Mesothelial cell of epicardium (in vitro differentiated cells): ENCODE results near the gene CLDN19. TPM values are rescaled to one million over a fixed set of nuclear protein-coding genes. Genes with fewer than 3 reads are reported as not detected.
"Not testable (repeated sequence)": the region's sequence is repeated elsewhere in the genome, so short reads cannot be mapped to it uniquely, and the experiment has no call there.

Experiments
- DNase-seq, 2 experiments: peaks; one replicate each; pipeline ENCODE4 v3.0.0; 2021; ENCODE audit warnings: low spot score in 2 of 2; ENCODE audit not compliant: unreplicated experiment in 2 of 2
- H3K27ac Mint-ChIP-seq: 2 replicates; pipeline ENCODE4 v1.8.0; 2021; ENCODE audit warnings: mixed read lengths
- H3K27me3 Mint-ChIP-seq: 2 replicates; pipeline ENCODE4 v1.8.0; 2021; ENCODE audit warnings: low read depth, mixed read lengths
- H3K36me3 Mint-ChIP-seq: 2 replicates; pipeline ENCODE4 v1.8.0; 2021; ENCODE audit warnings: mixed read lengths
- H3K4me1 Mint-ChIP-seq: 2 replicates; pipeline ENCODE4 v1.8.0; 2021; ENCODE audit warnings: mixed read lengths
- H3K4me3 Mint-ChIP-seq: 2 replicates; pipeline ENCODE4 v1.8.0; 2021; ENCODE audit warnings: mild to moderate bottlenecking, moderate library complexity, mixed read lengths
- H3K9me3 Mint-ChIP-seq: 2 replicates; pipeline ENCODE4 v1.8.0; 2021; ENCODE audit warnings: mixed read lengths
- CTCF ChIP-seq: fragments of 200-600 bp; sonication (generic); IDR thresholded peaks from one replicate; pipeline ENCODE4 v1.5.0; 2021; ENCODE audit warnings: antibody characterized with exemption; ENCODE audit not compliant: unreplicated experiment
- total RNA-seq: library from RNA; stranded (reverse); gene quantifications from 3 replicates; pipeline ENCODE4 v1.2.1, GENCODE V29; 2021

Gene CLDN19
- total RNA-seq, 1 donor from 2014 or later: 1.6 TPM

DNA sequence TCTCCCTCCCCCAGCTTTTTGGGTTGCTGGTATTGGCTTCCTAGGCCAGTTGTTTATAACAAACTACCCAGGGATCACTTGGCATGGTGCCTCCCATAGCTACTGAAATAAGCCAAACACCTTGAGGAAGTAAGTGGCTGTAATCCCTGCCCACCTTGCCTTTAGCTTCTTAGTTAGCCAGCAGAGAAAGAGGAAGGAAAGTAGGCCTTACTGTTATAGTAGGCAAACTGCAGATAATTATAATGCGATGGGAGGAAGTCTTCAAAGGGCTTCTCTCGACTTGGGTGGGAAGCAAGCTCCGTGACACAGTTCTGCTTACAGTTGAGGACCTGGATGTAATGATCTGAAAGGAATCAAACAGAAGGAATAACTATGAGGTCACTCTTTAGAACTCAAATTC is 18.6 kb upstream of the CLDN19 start:
- no peak overlapping the region for H3K27ac Mint-ChIP-seq
- no peaks in the 10 kb centered on the region for H3K27me3 Mint-ChIP-seq
- H3K36me3 Mint-ChIP-seq: peaks cover 28% of the 10 kb centered on the region
- no peak overlapping the region for H3K4me3 Mint-ChIP-seq
- H3K4me1 Mint-ChIP-seq: no peaks in the 10 kb centered on the region
- no peak for TF ChIP-seq CTCF
- no peaks in the 10 kb centered on the region for H3K9me3 Mint-ChIP-seq
- no peak for DNase-seq

DNA sequence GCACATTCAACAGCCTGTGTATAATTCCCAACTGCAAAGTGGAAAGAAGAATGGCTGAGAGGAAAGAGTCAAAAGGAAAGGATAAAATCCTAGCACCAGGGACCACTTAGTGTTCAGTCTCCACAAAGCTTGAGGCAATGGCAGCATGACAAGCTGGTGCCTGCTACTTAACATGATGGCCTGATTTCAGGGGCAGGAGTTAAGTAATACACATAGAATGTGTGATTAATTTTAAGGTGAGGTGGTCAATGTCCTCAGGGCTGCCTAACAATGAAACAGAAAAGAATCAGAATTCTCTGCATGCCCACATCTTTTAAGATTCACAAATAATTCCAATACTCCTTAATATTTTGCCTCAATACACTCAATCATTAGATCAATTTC is 17.8 kb upstream of the CLDN19 start:
- no peak overlapping the region for H3K4me3 Mint-ChIP-seq
- H3K36me3 Mint-ChIP-seq: peaks cover 33% of the 10 kb centered on the region
- no peak for TF ChIP-seq CTCF
- no peaks in the 10 kb centered on the region for H3K27me3 Mint-ChIP-seq
- DNase-seq: no peak
- H3K27ac Mint-ChIP-seq: no peak overlapping the region
- no peaks in the 10 kb centered on the region for H3K4me1 Mint-ChIP-seq
- H3K9me3 Mint-ChIP-seq: no peaks in the 10 kb centered on the region

DNA sequence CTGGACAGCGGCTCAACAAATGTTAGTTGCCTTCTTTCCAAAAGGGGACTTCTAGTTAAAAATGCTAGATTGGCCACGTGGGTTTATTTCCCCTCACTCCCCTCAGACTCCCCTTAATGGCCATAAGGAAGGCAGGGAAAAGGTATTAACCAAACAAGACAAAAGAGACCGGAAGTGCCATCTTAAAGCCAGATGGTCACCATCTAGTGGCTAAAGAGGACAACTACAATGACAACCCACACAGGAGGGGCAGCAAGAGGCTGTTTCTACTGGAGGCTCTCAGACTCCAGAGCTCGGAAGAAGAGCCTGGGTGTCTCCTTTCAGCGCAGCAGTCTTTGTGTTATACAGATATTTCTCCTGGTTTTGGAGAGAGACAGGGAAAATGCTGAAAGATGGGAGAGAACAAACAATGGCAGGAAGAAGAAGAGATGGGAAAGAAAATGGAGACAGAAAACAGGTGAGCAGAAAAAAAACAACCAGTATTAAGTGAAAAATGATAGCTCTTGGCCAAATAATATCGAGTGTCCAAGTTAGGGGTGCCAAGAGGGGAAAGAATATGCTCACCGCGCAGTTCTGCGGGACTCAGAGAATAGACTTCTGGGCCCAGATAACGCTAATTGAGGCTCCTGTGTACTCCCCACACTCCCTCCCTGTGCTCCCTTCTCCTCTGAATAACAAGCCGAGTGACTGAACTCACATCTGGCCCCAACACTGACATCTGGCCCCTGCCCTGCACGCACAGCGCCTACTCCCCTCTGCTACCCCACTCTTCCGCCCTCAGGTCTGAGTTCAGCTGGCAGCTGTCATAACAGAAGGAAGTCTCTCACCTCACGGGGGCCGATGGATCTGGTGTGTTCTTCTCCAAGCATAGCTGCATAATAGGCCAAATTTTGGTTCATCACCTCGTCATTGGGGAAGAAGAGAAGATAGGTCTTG is 17.2 kb upstream of the CLDN19 start:
- Mint-ChIP-seq H3K36me3 (peaks cover 40% of the 10 kb centered on the region), H3K27ac (peak overlapping the region; percentile 57), H3K4me3 (no peak overlapping the region), H3K9me3 (peaks cover under 1% of the 10 kb centered on the region), H3K4me1 (no peaks in the 10 kb centered on the region), H3K27me3 (no peaks in the 10 kb centered on the region)
- no peak for DNase-seq
- peak; percentile 60 for TF ChIP-seq CTCF

DNA sequence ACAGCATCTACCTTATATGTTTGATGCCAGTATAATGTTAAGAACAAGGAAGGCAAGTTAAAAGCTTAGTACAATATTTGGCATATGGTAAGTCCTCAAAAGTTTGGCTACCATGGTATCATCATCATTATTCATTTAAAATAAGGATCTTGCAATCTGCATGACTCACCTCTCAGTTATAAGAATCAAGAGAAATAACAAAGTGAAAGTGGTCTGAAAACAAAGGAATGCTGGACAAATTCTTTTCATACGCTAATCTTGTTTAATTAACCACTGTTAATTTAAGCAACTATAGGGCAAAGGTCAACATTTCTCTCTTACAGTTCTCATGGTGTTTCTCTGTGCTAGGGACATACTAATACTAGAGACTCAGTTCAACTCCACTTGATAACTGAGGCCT is 13.0 kb upstream of the CLDN19 start:
- no peak overlapping the region for H3K4me3 Mint-ChIP-seq
- peaks cover 14% of the 10 kb centered on the region for H3K9me3 Mint-ChIP-seq
- no peak for TF ChIP-seq CTCF
- no peaks in the 10 kb centered on the region for H3K4me1 Mint-ChIP-seq
- H3K27ac Mint-ChIP-seq: no peak overlapping the region
- H3K27me3 Mint-ChIP-seq: no peaks in the 10 kb centered on the region
- peaks cover 66% of the 10 kb centered on the region for H3K36me3 Mint-ChIP-seq
- no peak for DNase-seq

- Mint-ChIP-seq H3K27me3 (no peaks in the 10 kb centered on the region), H3K36me3 (peaks cover 68% of the 10 kb centered on the region), H3K4me3 (no peak overlapping the region), H3K9me3 (peaks cover 14% of the 10 kb centered on the region), H3K27ac (no peak overlapping the region), H3K4me1 (no peaks in the 10 kb centered on the region)
- no peak for TF ChIP-seq CTCF
- no peak for DNase-seq
Measured at GRCh38 chr1:42752284-42752683, 12.2 kb upstream of the CLDN19 start.

DNA sequence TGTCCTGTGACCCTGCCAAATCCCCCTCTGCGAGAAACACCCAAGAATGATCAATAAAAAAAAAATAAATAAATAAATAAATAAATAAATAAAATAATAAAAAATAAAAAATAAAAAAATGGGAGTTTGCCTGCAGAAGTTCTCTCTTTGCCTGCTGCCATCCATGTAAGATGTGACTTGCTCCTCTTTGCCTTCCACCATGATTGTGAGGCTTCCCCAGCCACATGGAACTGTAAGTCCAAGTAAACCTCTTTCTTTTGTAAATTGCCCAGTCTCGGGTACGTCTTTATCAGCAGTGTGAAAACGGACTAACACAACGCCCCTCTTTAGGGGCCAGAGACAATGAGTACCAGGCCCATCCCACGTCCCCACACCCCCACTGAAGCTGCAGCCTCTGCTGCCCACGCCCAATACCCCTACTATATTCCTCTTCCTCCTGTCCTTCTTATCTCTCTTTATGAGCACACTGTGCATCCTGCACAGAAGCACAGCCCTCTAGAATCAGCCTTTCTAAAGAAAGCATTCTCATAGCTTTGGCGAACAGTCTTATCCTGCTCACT is 11.6 kb upstream of the CLDN19 start:
- H3K27ac Mint-ChIP-seq, H3K27me3 Mint-ChIP-seq, H3K4me3 Mint-ChIP-seq, DNase-seq, H3K4me1 Mint-ChIP-seq: not testable (repeated sequence)
- Mint-ChIP-seq H3K9me3 (peaks cover 14% of the 10 kb centered on the region), H3K36me3 (peaks cover 71% of the 10 kb centered on the region)
